NCI-H1930 (cell line): ENCODE measurements around the gene NCKAP1.
"Not testable (repeated sequence)": the region's sequence is repeated elsewhere in the genome, so short reads cannot be mapped to it uniquely, and the experiment has no call there.

Source experiments
- DNase-seq, 2 experiments: peaks; one replicate each; lab custom pipeline; 2025; lab: John Stamatoyannopoulos, UW

NCKAP1 gene, protein sequence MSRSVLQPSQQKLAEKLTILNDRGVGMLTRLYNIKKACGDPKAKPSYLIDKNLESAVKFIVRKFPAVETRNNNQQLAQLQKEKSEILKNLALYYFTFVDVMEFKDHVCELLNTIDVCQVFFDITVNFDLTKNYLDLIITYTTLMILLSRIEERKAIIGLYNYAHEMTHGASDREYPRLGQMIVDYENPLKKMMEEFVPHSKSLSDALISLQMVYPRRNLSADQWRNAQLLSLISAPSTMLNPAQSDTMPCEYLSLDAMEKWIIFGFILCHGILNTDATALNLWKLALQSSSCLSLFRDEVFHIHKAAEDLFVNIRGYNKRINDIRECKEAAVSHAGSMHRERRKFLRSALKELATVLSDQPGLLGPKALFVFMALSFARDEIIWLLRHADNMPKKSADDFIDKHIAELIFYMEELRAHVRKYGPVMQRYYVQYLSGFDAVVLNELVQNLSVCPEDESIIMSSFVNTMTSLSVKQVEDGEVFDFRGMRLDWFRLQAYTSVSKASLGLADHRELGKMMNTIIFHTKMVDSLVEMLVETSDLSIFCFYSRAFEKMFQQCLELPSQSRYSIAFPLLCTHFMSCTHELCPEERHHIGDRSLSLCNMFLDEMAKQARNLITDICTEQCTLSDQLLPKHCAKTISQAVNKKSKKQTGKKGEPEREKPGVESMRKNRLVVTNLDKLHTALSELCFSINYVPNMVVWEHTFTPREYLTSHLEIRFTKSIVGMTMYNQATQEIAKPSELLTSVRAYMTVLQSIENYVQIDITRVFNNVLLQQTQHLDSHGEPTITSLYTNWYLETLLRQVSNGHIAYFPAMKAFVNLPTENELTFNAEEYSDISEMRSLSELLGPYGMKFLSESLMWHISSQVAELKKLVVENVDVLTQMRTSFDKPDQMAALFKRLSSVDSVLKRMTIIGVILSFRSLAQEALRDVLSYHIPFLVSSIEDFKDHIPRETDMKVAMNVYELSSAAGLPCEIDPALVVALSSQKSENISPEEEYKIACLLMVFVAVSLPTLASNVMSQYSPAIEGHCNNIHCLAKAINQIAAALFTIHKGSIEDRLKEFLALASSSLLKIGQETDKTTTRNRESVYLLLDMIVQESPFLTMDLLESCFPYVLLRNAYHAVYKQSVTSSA

DNA sequence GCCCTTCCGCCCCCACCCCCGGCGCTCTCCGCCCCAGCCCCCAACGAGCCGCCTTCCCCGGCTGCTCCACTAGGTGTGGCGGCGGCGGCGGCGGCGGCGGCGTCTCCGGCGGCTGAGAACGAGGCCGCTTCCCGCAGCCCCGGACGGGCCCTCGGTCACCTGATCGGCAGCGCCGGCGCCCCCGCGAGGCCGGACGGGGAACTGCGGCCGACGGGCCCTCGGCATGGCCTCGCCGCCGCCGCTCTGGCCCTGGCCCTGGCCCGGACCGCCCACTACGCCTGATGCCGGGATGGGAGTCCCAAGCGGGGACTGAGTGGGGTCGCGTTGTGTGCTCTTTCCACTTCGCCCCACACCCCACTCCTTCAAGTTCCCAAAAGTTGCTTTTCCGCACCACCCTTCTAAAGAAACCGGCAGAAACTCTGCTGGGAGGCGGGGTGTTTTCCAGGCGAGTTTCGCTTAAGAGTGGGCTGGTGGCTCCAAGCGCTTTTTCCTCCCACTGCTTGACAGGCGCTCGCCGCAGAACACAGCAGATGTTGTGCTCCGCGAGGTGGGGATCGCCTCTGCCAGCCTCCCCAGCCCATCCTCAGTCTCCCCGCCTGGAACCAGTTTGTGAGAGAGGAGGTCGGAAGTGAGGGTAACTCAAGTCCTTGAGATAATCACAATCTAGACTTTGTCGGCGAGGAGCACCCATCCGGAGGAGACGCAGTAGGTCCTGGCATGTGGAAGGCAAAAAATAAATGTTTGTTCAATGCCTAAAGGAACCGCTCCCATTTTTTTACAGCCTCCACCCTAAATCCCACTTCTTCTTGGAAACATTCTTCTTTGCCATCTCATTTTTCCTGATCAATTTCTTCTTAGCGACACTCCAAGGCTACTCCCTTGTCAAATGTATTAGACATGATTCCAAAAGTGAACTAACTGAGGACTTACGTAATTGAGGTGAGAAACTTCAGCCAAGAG lies at the start of gene NCKAP1:
Gene NCKAP1 (minus strand): TSS at position 117 of the 960 bp plus-strand sequence. CDS start 358 bp downstream, outside the sequence.
- DNase-seq = peak; percentile 72 to 78

DNA sequence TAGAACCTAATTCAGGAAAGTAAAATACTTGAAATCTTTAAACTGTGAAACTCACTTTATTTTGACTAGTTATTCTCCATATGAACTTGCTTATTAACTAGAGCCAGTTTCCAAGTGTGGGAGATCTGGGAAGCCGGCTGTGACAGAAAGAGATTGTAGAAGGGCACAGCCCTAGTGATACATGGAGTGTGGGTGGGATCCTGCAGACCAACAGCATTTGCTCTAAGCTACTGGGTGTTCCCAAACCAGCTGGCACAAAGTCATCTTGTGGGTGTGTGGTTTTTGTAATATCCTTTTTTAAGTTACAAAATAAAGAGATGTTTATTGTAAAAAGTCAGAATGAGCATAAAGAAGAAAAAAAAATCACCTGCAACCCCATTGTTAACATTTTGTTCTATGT lies 43.7 kb upstream of the NCKAP1 start:
- DNase-seq = no peak

DNA sequence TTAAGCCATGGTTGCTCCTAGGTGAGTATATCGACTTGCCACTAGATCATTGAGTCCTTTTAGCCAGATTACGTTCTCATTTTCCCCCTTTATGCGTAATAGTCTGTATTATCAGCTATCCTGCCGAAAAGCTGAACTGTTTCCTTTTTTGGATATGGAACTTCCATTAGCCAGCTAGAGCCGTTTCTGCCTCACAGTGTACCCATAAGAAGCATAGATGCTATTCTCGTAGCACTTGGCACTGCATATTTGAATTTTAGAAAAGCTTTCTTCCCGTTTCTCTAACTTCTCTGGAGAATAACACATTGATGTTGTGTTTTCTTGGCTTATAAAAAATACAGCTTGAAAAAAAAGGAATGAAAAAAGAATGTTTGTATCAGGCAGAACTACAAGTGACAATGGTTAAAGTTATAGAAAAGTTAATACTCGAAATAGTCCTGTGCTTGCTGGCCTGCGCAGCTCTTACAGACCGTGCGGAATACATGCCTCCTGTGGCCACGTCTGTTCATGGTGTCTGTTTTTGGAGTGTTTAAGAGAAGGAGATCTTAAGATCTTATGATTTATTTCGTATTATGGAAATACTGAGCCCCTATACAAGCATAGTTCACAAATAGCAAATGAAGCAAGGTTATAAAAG lies 41.0 kb upstream of the NCKAP1 start:
- DNase-seq = no peak

DNA sequence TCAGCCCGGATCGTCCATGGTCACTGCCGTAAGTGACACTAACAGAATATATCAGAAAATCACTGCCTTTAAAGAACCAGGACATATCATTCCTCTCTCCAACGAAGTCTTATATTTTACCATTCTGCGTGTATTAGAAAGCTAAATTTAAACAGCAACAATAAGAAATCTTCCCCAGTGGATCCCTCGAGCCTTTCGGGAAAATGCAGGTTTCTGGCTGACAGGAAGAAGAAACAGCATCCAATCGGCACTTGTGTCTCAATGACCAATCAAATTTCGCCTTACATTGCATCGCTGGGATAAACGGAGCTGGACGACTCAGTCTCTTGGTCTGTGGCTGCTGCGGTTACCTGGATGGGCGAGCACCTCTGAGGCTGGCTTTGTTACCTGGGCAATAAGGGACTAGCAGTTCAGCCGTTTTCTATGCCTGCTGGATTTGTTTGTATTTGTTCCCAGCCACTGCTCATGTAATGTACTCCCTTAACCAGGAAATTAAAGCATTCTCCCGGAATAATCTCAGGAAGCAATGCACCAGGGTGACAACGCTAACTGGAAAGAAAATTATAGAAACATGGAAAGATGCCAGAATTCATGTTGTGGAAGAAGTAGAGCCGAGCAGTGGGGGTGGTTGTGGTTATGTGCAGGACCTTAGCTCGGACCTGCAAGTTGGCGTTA lies 40.3 kb upstream of the NCKAP1 start, which contains the start of gene DUSP19:
Gene DUSP19 (plus strand): TSS at position 284 of the 675 bp plus-strand sequence. CDS start 187 bp downstream, at position 471.
- peak; percentile 89 to 92 for DNase-seq

DNA sequence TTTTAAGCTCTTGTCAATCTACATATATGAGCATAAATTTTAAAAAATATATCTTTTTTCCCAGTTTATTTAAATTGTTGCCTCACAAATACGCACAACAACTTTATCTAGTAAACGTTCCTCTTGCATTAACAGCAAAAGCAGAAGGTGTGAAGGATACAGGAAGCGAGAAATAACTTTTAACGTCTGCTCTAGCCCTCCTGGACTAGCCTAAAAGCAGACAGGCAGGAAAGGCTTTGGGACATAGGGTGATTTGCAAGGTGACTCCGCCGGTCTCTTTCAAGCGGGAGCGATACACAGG lies 39.9 kb upstream of the NCKAP1 start:
- DNase-seq = peak in 1 of 2 experiments; percentile 72

DNA sequence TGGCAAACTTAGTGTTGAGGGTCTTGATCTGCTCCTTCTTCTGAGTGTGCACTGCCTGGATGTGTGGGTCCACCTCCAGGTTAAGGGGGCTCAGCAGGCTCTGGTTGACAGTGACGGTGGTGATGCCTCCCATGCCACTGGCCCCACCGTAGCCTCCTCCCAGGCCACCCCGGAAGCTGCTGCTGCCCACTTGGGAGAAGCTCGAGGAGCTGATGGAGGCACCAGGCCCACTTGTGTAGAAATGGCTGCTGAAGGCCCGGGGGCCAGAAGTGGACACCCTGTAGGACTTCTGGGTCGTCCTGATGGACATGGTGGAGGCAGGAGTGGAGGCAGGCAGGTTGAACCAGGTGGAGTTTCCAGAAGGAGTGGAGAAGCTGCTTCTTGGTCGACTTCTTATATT lies 33.9 kb upstream of the NCKAP1 start:
- DNase-seq = no peak

DNA sequence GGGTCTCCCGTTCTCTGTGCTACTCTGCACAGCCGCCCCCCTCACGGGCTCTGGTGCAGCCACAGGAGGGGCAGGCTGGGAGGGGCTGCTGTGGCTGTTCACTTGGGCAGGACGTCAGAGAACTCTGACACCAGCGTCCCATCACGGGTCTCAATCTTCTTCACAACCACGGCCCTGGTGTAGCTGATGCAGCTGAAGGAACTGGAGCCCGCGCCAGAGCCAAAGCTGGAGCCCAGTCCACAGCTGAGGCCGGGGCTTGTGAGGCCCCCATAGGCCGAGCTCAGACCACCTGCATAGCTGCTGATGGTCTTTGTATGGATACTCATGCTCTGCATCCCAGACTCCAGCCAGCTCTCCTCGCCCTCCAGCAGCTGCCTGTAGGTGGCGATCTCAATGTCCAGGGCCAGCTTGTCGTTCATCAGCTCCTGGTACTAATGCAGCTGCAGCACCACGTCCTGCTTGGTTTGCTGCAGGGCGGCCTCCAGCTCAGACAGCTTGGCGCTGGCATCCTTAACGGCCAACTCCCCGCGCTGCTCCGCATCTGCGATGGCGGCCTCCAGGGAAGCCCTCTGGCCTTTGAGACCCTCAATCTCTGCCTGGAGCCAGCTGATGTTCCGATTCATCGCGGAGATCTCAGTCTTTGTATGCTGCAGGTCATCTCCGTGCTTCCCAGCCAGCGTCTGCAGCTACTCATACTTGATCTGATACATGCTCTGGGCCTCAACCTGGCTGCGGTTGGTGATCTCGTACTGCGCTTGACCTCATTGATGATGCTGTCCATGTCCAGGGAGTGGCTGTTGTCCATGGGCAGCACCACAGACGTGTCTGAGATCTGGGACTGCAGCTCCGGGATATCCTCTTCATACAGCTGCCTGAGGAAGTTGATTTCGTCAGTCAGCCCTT lies 32.9 kb upstream of the NCKAP1 start:
- no peak for DNase-seq

DNA sequence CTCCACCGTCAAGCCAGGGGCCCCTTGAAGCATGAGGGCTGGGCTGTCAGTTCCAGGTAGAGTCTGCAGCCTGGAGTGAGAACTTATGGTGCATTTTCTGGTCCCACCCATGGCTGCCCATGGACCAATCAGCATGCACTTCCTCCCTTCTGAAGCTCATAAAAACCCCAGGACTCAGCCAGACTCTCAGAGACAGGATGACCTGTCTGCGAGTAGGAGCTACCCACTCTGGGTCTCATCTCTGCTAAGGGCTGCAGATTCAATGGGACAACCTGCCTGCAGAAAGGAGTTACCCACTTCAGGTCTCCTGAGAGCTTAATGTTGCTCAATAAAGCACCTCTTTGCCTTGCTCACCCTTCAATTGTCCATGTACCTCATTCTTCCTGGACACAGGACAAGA lies 30.9 kb upstream of the NCKAP1 start:
- no peak for DNase-seq

DNA sequence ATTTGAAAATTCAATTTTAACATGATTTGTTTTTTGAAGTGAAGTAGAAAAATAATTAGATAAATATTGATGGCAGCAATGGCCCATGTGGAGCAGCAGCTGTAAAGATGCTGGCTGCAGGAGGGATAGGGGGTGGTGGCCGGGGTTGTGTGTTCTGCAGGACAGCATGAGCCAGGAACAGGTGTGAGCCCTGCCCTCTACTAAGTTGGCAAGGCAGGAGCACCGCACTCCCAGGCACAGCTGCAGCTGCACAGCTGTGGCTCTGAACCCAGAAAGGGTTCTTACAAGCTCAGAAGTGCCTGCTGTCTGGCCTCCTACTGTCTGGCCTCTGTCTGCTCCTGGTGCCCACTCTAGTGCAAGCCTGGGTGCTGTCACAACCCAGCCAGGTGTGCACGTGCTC lies 30.3 kb upstream of the NCKAP1 start:
- DNase-seq = no peak

DNA sequence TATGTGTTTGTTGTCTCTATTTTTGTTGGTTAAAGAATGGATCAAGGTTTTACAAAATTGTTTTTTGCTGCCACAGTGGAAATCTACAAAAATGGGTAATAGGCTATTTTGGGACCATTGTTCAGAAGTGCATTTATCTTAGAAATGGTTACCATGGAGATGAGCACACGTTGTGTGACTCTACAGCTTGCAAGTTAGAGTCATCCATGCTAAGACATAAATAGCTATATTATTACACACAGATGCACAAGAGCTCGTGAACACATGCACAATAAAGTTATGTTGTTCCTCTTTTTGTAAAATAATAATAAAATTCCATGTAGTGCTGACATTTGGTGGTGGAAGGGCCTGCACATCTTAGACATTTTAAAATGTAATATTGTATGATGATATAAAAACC lies 24.8 kb upstream of the NCKAP1 start:
- no peak for DNase-seq

DNA sequence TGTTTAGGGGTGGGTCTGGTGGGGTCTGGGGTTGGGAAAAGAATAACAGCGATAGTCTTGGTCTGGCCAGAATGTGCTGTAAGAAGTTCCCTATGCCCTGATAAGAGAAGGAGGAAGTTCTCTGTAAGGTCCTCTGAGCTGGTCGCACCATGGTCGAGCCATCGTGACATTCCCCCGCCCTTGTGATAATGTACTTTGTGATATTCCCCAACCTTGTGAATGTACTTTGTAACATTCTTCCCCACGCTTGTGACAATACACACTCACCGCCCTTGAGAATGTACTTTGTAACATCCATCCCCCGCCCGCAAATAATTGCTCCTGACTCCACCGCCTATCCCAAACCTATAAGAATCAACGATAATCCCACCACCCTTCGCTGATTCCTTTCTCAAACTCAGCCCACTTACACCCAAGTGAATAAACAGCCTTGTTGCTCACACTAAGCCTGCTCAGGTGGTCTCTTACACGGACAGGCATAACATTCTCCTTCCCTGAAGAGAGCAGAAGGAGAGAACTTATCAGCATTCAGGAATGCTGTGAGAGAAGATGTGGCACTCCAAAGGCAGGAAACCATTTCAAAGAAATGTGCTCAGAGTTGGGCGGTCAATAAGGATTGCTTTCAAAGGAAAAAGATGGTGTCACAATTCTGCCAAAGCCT lies 22.4 kb upstream of the NCKAP1 start:
- DNase-seq = no peak

DNA sequence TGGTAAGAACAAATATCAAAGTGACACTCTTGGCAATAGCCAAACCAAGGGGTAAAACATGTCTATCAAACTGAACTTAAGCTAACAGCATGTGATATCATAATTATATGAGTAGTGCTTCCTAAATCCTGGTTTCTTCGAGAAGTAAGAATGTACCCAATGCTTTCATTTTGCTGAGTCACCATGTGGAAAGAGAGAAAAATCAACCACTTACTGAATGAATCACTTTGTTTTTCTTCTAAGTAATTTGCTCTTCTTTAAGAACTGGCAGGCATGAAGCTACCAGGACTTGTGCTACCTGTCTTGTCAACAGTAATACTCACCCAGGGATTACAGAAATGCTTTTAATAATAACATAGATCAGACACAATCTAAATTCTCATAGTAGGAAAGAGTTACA lies 21.3 kb upstream of the NCKAP1 start:
- DNase-seq = no peak

DNA sequence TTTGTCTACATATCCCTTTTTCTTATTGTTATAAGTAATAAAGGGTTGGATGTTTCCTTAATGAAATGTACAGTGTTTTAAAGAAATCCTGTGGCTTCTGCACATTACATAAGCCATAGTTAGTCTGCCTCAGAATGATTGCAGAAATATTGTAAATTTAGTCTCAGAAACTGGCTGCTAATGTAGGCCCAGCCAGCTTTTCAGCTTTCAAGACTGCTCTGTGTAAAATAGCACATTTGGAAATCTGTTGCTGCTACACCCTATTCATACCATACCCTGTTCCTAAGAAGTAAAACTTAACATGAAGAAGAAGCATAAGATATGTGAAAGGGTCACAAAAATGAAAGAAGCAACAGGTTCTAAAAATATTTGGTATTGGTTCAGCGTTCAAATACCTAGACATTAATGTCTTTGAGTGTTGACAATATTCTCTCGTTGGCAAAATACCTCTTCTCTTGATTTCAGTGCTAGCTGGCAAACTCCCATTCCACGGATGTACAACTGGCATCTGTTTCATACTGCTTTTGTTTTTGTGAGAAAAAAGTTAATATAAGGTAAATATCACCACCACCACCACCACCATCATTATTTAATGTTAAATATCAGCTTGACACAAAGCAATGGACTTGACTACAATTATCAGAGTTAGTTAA lies 19.2 kb upstream of the NCKAP1 start:
- no peak for DNase-seq

DNA sequence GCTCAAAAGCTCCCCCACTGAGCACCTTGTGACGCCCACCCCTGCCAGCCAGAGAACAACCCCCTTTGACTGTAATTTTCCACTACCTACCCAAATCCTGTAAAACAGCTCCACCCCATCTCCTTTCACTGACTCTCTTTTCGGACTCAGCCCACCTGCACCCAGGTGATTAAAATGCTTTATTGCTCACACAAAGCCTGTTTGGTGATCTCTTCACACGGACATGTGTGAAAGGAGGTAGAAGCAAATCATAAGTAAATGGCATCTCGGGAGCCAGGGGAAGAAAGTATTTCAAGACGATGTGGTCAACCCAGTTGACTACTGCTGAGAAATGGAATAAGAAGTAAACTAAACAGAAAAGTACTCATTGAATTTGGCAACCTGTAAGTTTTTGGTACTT lies 11.2 kb upstream of the NCKAP1 start:
- no peak for DNase-seq

DNA sequence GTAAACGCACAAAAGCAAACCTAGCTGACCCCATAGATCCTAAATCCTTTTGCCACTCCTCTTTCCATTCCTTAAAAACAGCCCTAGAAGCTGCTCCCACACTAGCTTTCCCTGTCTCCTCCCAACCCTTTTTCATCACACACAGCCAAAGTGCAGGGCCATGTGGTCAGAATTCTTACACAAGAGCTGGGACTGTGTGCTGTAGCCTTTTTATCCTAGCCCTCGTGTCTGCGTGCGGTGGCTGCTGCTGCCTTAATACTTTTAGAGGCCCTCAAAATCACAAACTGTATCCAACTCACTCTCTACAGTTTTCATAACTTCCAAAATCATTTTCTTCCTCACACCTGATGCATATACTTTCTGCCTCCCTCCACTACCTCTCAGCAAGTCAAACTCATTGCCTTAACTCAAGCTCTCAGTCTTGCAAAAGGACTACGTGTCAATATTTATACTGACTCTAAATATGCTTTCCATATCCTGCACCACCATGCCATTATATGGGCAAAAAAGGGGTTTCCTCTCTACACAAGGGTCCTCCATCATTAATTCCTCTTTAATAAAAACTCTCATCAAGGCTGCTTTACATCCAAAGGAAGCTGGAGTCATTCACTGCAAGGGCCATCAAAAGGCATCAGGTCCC lies 9.3 kb upstream of the NCKAP1 start:
- not testable (repeated sequence) for DNase-seq

DNA sequence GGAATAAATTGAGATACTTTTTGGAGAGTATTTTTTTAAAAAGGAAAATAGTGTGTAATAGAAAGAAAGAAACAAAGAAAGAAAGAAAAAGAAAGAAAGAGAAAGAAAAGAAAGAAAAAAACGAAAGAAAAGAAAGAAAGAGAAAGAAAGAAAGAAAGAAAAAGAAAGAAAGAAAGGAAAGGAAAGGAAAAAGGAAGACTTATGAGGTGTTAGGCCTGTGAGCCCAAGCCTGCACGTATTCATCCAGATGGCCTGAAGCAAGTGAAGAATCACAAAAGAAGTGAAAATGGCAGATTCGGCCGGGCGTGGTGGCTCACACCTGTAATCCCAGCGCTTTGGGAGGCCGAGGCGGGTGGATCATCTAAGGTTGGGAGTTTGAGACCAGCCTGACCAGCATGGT lies 5.3 kb upstream of the NCKAP1 start:
- not testable (repeated sequence) for DNase-seq

DNA sequence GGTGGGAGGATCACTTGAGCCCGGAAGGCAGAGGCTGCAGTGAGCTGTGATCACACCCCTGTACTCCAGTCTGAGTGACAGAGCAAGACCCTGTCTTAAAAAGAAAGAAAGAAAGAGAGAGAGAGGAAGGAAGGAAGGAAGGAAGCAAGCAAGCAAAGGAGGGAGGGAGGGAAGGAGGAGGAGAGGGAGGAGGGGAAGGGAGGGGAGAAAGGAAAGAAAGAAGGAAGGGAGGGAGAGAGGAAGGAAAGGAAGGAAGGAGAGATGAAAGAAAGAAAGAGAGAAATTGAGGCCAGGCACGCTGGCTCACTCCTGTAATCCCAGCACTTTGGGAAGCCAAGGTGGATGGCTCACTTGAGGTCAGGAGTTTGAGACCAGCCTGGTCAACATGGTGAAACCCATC lies 2.3 kb upstream of the NCKAP1 start:
- no peak for DNase-seq
